Caco-2 (cell line): Measurements from ENCODE around the gene ZRANB3. TPM values are rescaled to one million over a fixed set of nuclear protein-coding genes. Genes with fewer than 3 reads are reported as not detected.

Source experiments
- BruUV-seq: library from RNA; stranded (reverse); fragments of 400-500 nt; replicated peaks from 2 replicates; lab custom pipeline; 2021; lab: Mats Ljungman, UMichigan
- CTCF ChIA-PET: fragments of 300-600 bp; sonication (Branson Sonifier 250); formaldehyde crosslinking; loops from one replicate; lab custom pipeline; 2022; ENCODE audit warnings: antibody characterized with exemption; lab: Charles Lee
- POLR2A ChIA-PET: fragments of 300-600 bp; sonication (Branson Sonifier 250); formaldehyde crosslinking; loops from one replicate; lab custom pipeline; 2022; ENCODE audit warnings: antibody characterized with exemption; lab: Charles Lee
- DNase-seq, 2 experiments: peaks; one replicate each; pipeline versions ENCODE4 v3.0.0 to v3.0.0-alpha.2; 2020 to 2022
- H3K27me3 ChIP-seq: replicated peaks from 2 replicates; pipeline ENCODE4 v1.6.0; 2011; ENCODE audit warnings: low read length; ENCODE audit not compliant: control insufficient read depth, insufficient read depth
- H3K36me3 ChIP-seq: 2 replicates; pipeline ENCODE4 v1.5.1; 2011; ENCODE audit warnings: low read length; ENCODE audit not compliant: control insufficient read depth, insufficient read depth
- H3K4me1 ChIP-seq: fragments of 250-450 bp; sonication (Bioruptor Pico); 2 replicates; pipeline ENCODE4 v1.5.1; 2020; ENCODE audit warnings: mild to moderate bottlenecking
- H3K4me3 ChIP-seq: 2 replicates; pipeline ENCODE4 v1.5.1; 2011; ENCODE audit warnings: low read depth, mild to moderate bottlenecking, control low read depth, low read length
- H3K9me3 ChIP-seq: fragments of 250-450 bp; sonication (Bioruptor Pico); 2 replicates; pipeline ENCODE4 v1.5.1; 2020; ENCODE audit warnings: mild to moderate bottlenecking, moderate library complexity
- H3K27ac Mint-ChIP-seq: one replicate; pipeline ENCODE4 v1.8.0; 2022; ENCODE audit warnings: mixed read lengths; ENCODE audit not compliant: unreplicated experiment
- H3K27me3 Mint-ChIP-seq: one replicate; pipeline ENCODE4 v1.8.0; 2022; ENCODE audit warnings: mixed read lengths; ENCODE audit not compliant: insufficient read depth, unreplicated experiment
- H3K36me3 Mint-ChIP-seq: one replicate; pipeline ENCODE4 v1.8.0; 2022; ENCODE audit warnings: mild to moderate bottlenecking, mixed read lengths; ENCODE audit not compliant: insufficient read depth, unreplicated experiment
- H3K4me1 Mint-ChIP-seq: one replicate; pipeline ENCODE4 v1.8.0; 2022; ENCODE audit warnings: low read depth, mixed read lengths; ENCODE audit not compliant: unreplicated experiment
- H3K4me3 Mint-ChIP-seq: one replicate; pipeline ENCODE4 v1.8.0; 2022; ENCODE audit warnings: mild to moderate bottlenecking, moderate library complexity, mixed read lengths; ENCODE audit not compliant: unreplicated experiment
- H3K9me3 Mint-ChIP-seq: one replicate; pipeline ENCODE4 v1.8.0; 2022; ENCODE audit warnings: mixed read lengths; ENCODE audit not compliant: unreplicated experiment
- CTCF ChIP-seq, 2 experiments: fragments of 200-600 bp in 1 of 2; IDR thresholded peaks; 1 replicate in 1 of 2; 2 replicates in 1 of 2; pipeline versions ENCODE4 v1.5.1 to v1.8.0; 2011 to 2022; ENCODE audit warnings: antibody characterized with exemption in 1 of 2, control low read depth in 1 of 2, inconsistent platforms in 1 of 2, low read depth in 1 of 2, low read length in 1 of 2, mild to moderate bottlenecking in 1 of 2, moderate library complexity in 1 of 2; ENCODE audit not compliant: insufficient read depth in 1 of 2, severe bottlenecking in 1 of 2, unreplicated experiment in 1 of 2
- intact Hi-C: fragments of 100-400 bp; cut with micrococcal nuclease; formaldehyde crosslinking; loops from one replicate; pipeline ENCODE4 v1.10.0; 2022; ENCODE audit not compliant: unreplicated experiment
- total RNA-seq: library from RNA; stranded (reverse); gene quantifications from 2 replicates; pipeline ENCODE4 v1.2.3, GENCODE V29; 2022

The ZRANB3 gene
- total RNA-seq, 1 experiment from 2014 or later = 17.0 TPM

GRCh38 chr2:135175177-135175576, 355.8 kb downstream of the ZRANB3 start:
- CTCF ChIA-PET = no interaction called here
- POLR2A ChIA-PET = no interaction called here
- H3K36me3 Mint-ChIP-seq = peaks cover 57% of the 10 kb centered on the region

GRCh38 chr2:135174810-135175093, 356.3 kb downstream of the ZRANB3 start:
- H3K9me3 ChIP-seq = peaks cover 7% of the 10 kb centered on the region; the same call in 1 of the 2 replicates
- Mint-ChIP-seq H3K4me1 (no peaks in the 10 kb centered on the region), H3K9me3 (peaks cover 17% of the 10 kb centered on the region), H3K36me3 (peaks cover 61% of the 10 kb centered on the region), H3K4me3 (no peak overlapping the region), H3K27me3 (no peaks in the 10 kb centered on the region), H3K27ac (no peak overlapping the region)
- no peak overlapping the region for H3K4me3 ChIP-seq
- no peaks in the 10 kb centered on the region for H3K4me1 ChIP-seq
- TF ChIP-seq CTCF (IDR thresholded peaks at IDR 0.05; ENCODE audit: insufficient read depth in 1 of 2, low read depth in 1 of 2, low read length in 1 of 2, severe bottlenecking in 1 of 2, unreplicated experiment in 1 of 2) = no peak
- intact Hi-C loops = no loop called here
- peaks cover 3% of the 10 kb centered on the region; the same call in 1 of the 2 replicates for H3K36me3 ChIP-seq
- no peaks in the 10 kb centered on the region for H3K27me3 ChIP-seq
- no peak for DNase-seq
- BruUV-seq = no TSS peak
- CTCF ChIA-PET = no interaction called here
- POLR2A ChIA-PET = no interaction called here

More at GRCh38 chr2:135175177-135175576, 355.8 kb downstream of the ZRANB3 start:
- DNase-seq = no peak
- Histone ChIP-seq H3K9me3 (peaks cover 7% of the 10 kb centered on the region; the same call in 1 of the 2 replicates), H3K36me3 (peaks cover 3% of the 10 kb centered on the region; the same call in 1 of the 2 replicates), H3K27me3 (no peaks in the 10 kb centered on the region), H3K4me1 (no peaks in the 10 kb centered on the region), H3K4me3 (no peak overlapping the region)
- Mint-ChIP-seq H3K4me3 (no peak overlapping the region), H3K27me3 (no peaks in the 10 kb centered on the region), H3K4me1 (no peaks in the 10 kb centered on the region), H3K27ac (no peak overlapping the region), H3K9me3 (peaks cover 17% of the 10 kb centered on the region)
- intact Hi-C loops = no loop called here
- no peak for TF ChIP-seq CTCF (IDR thresholded peaks at IDR 0.05; ENCODE audit: insufficient read depth in 1 of 2, low read depth in 1 of 2, low read length in 1 of 2, severe bottlenecking in 1 of 2, unreplicated experiment in 1 of 2)
- no TSS peak for BruUV-seq

GRCh38 chr2:135174049-135174809, 356.8 kb downstream of the ZRANB3 start:
- peaks cover 17% of the 10 kb centered on the region for H3K9me3 Mint-ChIP-seq
- Histone ChIP-seq H3K36me3 (peaks cover 3% of the 10 kb centered on the region; the same call in 1 of the 2 replicates), H3K4me3 (no peak overlapping the region), H3K9me3 (peaks cover 7% of the 10 kb centered on the region; the same call in 1 of the 2 replicates), H3K4me1 (no peaks in the 10 kb centered on the region), H3K27me3 (no peaks in the 10 kb centered on the region)
- peaks cover 66% of the 10 kb centered on the region for H3K36me3 Mint-ChIP-seq
- no peak overlapping the region for H3K4me3 Mint-ChIP-seq
- ChIA-PET POLR2A (no interaction called here), CTCF (no interaction called here)
- no peak for DNase-seq
- no peaks in the 10 kb centered on the region for H3K27me3 Mint-ChIP-seq
- no peak overlapping the region for H3K27ac Mint-ChIP-seq
- H3K4me1 Mint-ChIP-seq = no peaks in the 10 kb centered on the region
- intact Hi-C loops = no loop called here
- BruUV-seq = no TSS peak
- TF ChIP-seq CTCF (IDR thresholded peaks at IDR 0.05; ENCODE audit: insufficient read depth in 1 of 2, low read depth in 1 of 2, low read length in 1 of 2, severe bottlenecking in 1 of 2, unreplicated experiment in 1 of 2) = no peak
